ENCODE results near the gene PCDH19. TPM values are rescaled to one million over a fixed set of nuclear protein-coding genes. Genes with fewer than 3 reads are reported as not detected.

PCDH19 gene
- total RNA-seq, 1 experiment from 2014 or later: 1.2 TPM

- no peak overlapping the region for H2AFZ ChIP-seq (ENCODE audit: low read length)
- no peak overlapping the region for H2BK120ac ChIP-seq (ENCODE audit: low read depth, low read length, poor library complexity, severe bottlenecking)
- Mint-ChIP-seq H3K4me1 (peaks cover 18 to 38% of the 10 kb centered on the region in 2 experiments), H3K27ac (no peak overlapping the region), H3K27me3 (ENCODE audit: low read depth) (peaks cover 98% of the 10 kb centered on the region), H3K4me3 (no peak overlapping the region), H3K9me3 (peaks cover 14 to 18% of the 10 kb centered on the region in 2 experiments), H3K36me3 (ENCODE audit: insufficient read depth in 1 of 3, low read depth in 3 of 3) (peaks cover 0 to 23% (median 11%) of the 10 kb centered on the region in 3 experiments; a peak in 6 of 7 replicates)
- H3K4me1 ChIP-seq (ENCODE audit: insufficient read depth, low read length): no peaks in the 10 kb centered on the region
- no peak overlapping the region for H3K18ac ChIP-seq (ENCODE audit: insufficient read length, low read depth, low read length)
- no peak overlapping the region for H2BK15ac ChIP-seq (ENCODE audit: low read depth, low read length)
- H2BK12ac ChIP-seq (ENCODE audit: insufficient read length, low read depth, low read length): no peak overlapping the region
- H3K9ac ChIP-seq (ENCODE audit: extremely low read depth, insufficient read length, low read length): no peak overlapping the region
- no peak overlapping the region for H3K56ac ChIP-seq (ENCODE audit: insufficient read length, low read depth, low read length)
- H2BK20ac ChIP-seq (ENCODE audit: low read depth, low read length, poor library complexity, severe bottlenecking): no peak overlapping the region
- H3K23ac ChIP-seq (ENCODE audit: insufficient read length, low read depth, low read length): no peak overlapping the region
- H3K4me2 ChIP-seq (ENCODE audit: insufficient read depth, insufficient read length, low read length): no peak overlapping the region
- no peaks in the 10 kb centered on the region for H4K20me1 ChIP-seq (ENCODE audit: control insufficient read depth, insufficient read depth, insufficient read length)
- no CpG with 5 or more reads among the region's 3 CpGs for WGBS (ENCODE audit: extremely low coverage, insufficient read length, low lambda C conversion rate)
- no peak for TF ChIP-seq CTCF (conservative IDR thresholded peaks at IDR 0.05)
- peaks cover 4% of the 10 kb centered on the region for H3K9me3 ChIP-seq (ENCODE audit: control insufficient read depth, low read depth, low read length)
- no peak overlapping the region for H3K4ac ChIP-seq (ENCODE audit: low read depth, low read length)
- H4K5ac ChIP-seq (ENCODE audit: insufficient read length, low read depth, low read length): no peak overlapping the region
- no peak overlapping the region for H4K91ac ChIP-seq (ENCODE audit: insufficient read length, low read depth, low read length)
- H3K14ac ChIP-seq (ENCODE audit: insufficient read depth, low read length): no peak overlapping the region
- H2BK5ac ChIP-seq (ENCODE audit: insufficient read length, low read length): no peak overlapping the region
- no peak overlapping the region for H4K8ac ChIP-seq (replicated peaks; ENCODE audit: insufficient read length, low read depth, low read length)
- peaks cover 62% of the 10 kb centered on the region for H3K27me3 ChIP-seq (ENCODE audit: insufficient read depth, low read length)
- peaks cover 13% of the 10 kb centered on the region for H3K23me2 ChIP-seq (ENCODE audit: insufficient read length, low read depth, low read length, poor library complexity, severe bottlenecking)
- H3K79me2 ChIP-seq (ENCODE audit: insufficient read depth, low read length): no peaks in the 10 kb centered on the region
- H3K79me1 ChIP-seq (ENCODE audit: insufficient read depth, low read depth, low read length, poor library complexity, severe bottlenecking): no peaks in the 10 kb centered on the region
- H3K27ac ChIP-seq (ENCODE audit: insufficient read length, low read depth, low read length): no peak overlapping the region
- no peak overlapping the region for H2AK5ac ChIP-seq (ENCODE audit: insufficient read length, low read length)
- no peak overlapping the region for H3T11ph ChIP-seq (ENCODE audit: low read length)
- no peak for DNase-seq
Measured at GRCh38 chrX:100404851-100405250, 5.2 kb downstream of the PCDH19 start.
